GM21825 (cell line): ENCODE measurements around the gene SPATA7.

Experiments used
- ATAC-seq: cut with Tn5 transposase; IDR thresholded peaks from one replicate; pipeline ENCODE4 v1.9.1; 2021; ENCODE audit warnings: mild to moderate bottlenecking, moderate library complexity; ENCODE audit not compliant: unreplicated experiment

The SPATA7 gene

DNA sequence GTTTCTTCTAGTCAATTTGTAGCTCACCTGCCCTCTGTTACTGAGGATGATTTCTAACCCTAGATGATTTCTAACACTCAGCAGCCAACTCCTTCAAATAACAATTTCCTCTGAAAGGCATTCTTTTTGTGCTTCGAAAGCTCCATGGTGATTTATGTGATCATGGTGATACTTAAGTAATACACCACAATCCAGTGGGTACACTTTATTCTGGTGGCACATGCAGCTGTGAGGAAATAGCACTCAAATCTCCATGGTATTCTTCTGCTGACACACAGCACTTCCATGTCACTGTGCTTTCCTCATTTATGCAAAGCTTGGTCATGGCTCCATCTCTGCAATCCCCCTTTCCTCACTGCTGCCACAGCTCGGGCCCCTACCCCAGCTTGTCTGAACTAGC lies 95.6 kb downstream of the SPATA7 start:
- ATAC-seq: no peak

DNA sequence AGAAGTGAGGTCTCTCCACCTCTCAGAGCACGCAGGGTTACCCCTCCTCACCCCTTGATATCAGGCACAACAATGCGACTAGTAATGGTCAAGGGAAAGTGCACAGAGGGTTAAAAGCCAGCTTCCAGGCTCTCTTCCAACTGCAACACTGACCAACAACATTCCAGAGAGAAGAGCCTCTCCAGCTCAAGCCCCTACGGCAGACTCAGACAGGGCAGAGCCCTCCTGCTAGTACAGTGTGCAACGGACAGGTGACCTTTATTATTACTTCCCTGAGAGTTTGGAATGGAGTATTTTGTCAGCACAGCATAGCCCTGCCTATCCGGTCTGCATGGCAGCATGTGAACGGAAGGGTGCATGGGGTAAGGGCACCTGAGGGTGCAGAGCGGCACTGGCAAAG lies 96.3 kb downstream of the SPATA7 start:
- ATAC-seq: no peak

DNA sequence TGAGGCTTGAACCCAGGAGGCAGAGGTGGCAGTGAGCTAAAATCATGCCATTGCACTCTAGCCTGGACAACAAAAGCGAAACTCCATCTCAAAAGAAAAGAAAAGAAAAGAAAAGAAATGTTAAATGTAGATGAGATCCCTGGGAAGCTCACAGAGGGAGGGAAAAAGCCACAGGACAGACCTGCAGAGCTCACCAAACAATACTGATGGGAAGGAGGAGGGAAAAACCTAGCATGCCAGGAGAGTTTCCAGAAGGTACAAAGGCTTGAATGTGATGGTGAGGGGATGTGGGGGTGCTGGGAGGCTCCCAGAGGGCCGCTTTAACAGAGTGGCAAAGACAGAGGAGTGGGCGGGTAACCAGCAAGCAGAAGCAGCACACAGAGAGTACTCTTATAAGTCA lies 97.1 kb downstream of the SPATA7 start:
- ATAC-seq: no peak
